GM12878 (cell line): ENCODE data around the gene BDNF. TPM values are rescaled to one million over a fixed set of nuclear protein-coding genes. Genes with fewer than 3 reads are reported as not detected.

ENCODE experiments used
- ATAC-seq: fragments of 200-7000 bp; cut with Tn5 transposase; 3 replicates; pipeline ENCODE4 v1.9.1; 2020; ENCODE audit warnings: mild to moderate bottlenecking, moderate library complexity
- BruUV-seq: library from RNA; stranded (reverse); fragments of 400-500 nt; replicated peaks from 2 replicates; lab custom pipeline; 2021; lab: Mats Ljungman, UMichigan
- CTCF ChIA-PET: fragments of 300-600 bp; sonication (Branson Sonifier 250); formaldehyde crosslinking; extraction: SDS; loops from one replicate; lab custom pipeline; 2021; ENCODE audit warnings: inconsistent platforms; lab: Yijun Ruan, JAX
- POLR2A ChIA-PET: fragments of 350-600 bp; formaldehyde crosslinking; extraction: SDS; loops from one replicate; lab custom pipeline; 2021; ENCODE audit warnings: inconsistent platforms; lab: Charles Lee
- RAD21 ChIA-PET: fragments of 300-600 bp; sonication (Branson Sonifier 250); formaldehyde crosslinking; loops from one replicate; lab custom pipeline; 2023; ENCODE audit warnings: antibody characterized with exemption; ENCODE audit not compliant: unreplicated experiment; lab: Charles Lee
- SMC1A ChIA-PET: fragments of 300-600 bp; sonication (Branson Sonifier 250); formaldehyde crosslinking; loops from one replicate; lab custom pipeline; 2023; ENCODE audit not compliant: unreplicated experiment, uncharacterized antibody; lab: Charles Lee
- DNase-seq: peaks from one replicate; pipeline ENCODE4 v3.0.0-alpha.2; 2011; ENCODE audit warnings: low read depth, low spot score
- FAIRE-seq: peaks from 3 replicates; lab custom pipeline; 2011; peaks lifted over from hg19 to GRCh38; lab: Jason Lieb, UNC
- H2AFZ ChIP-seq: 2 replicates; pipeline ENCODE4 v1.6.0; 2011; ENCODE audit warnings: low read depth, low read length, control low read depth; ENCODE audit not compliant: control insufficient read depth
- H3K27ac ChIP-seq: 2 replicates; pipeline ENCODE4 v1.5.1; 2011; ENCODE audit warnings: control low read depth; ENCODE audit not compliant: control insufficient read depth, insufficient read depth
- H3K27me3 ChIP-seq, 2 experiments: replicated peaks in 1 of 2; 2 replicates each; pipeline versions ENCODE4 v1.6.0 to v1.6.1; 2011; ENCODE audit warnings: low read length in 1 of 2; ENCODE audit not compliant: control insufficient read depth in 2 of 2, insufficient read depth in 2 of 2
- H3K36me3 ChIP-seq, 2 experiments: 2 replicates each; pipeline ENCODE4 v1.5.1; 2011; ENCODE audit warnings: low read length in 1 of 2; ENCODE audit not compliant: control insufficient read depth in 2 of 2, insufficient read depth in 2 of 2
- H3K4me1 ChIP-seq: 2 replicates; pipeline ENCODE4 v1.6.1; 2011; ENCODE audit warnings: mild to moderate bottlenecking, low read length, moderate library complexity, mixed read lengths; ENCODE audit not compliant: control insufficient read depth, insufficient read depth
- H3K4me2 ChIP-seq: 2 replicates; pipeline ENCODE4 v1.6.0; 2011; ENCODE audit warnings: control low read depth; ENCODE audit not compliant: control insufficient read depth, insufficient read depth
- H3K4me3 ChIP-seq: fragments of 200-600 bp; sonication (generic); 2 replicates; pipeline ENCODE4 v1.5.1; 2016
- H3K79me2 ChIP-seq: 2 replicates; pipeline ENCODE4 v1.6.0; 2011; ENCODE audit warnings: low read length; ENCODE audit not compliant: control insufficient read depth, insufficient read depth
- H3K9ac ChIP-seq: 2 replicates; pipeline ENCODE4 v1.8.0; 2011; ENCODE audit warnings: low read length, control low read depth, mixed read lengths; ENCODE audit not compliant: control insufficient read depth, insufficient read depth
- H3K9me3 ChIP-seq: replicated peaks from 3 replicates; pipeline ENCODE4 v1.5.1; 2011; ENCODE audit warnings: mild to moderate bottlenecking, low read length; ENCODE audit not compliant: control insufficient read depth, insufficient read depth
- H4K20me1 ChIP-seq: 2 replicates; pipeline ENCODE4 v1.6.0; 2011; ENCODE audit not compliant: control insufficient read depth, insufficient read depth
- BACH1 ChIP-seq: fragments of 450-650 bp; IDR thresholded peaks from 2 replicates; pipeline ENCODE4 v1.6.1; 2017; ENCODE audit warnings: mild to moderate bottlenecking, borderline replicate concordance
- ESRRA ChIP-seq: IDR thresholded peaks from 2 replicates; pipeline ENCODE4 v1.6.1; 2012; ENCODE audit warnings: mild to moderate bottlenecking, low read length, improper control_type of control experiment
- FOS ChIP-seq: IDR thresholded peaks from 3 replicates; pipeline ENCODE4 v1.6.1; 2011; ENCODE audit warnings: borderline replicate concordance; ENCODE audit not compliant: insufficient read length; ENCODE audit errors: extremely low read depth
- NFYA ChIP-seq: IDR thresholded peaks from 2 replicates; pipeline ENCODE4 v1.6.1; 2011; ENCODE audit warnings: low read depth, mild to moderate bottlenecking, low read length, improper control_type of control experiment, borderline replicate concordance
- PML ChIP-seq: IDR thresholded peaks from 2 replicates; pipeline ENCODE4 v1.6.1; 2012; ENCODE audit warnings: low read length, inconsistent platforms
- ZBED1 ChIP-seq: IDR thresholded peaks from 2 replicates; pipeline ENCODE4 v1.6.1; 2016; ENCODE audit warnings: borderline replicate concordance
- ZNF384 ChIP-seq: IDR thresholded peaks from 2 replicates; pipeline ENCODE4 v1.6.1; 2012; ENCODE audit warnings: low read depth, mild to moderate bottlenecking, low read length, improper control_type of control experiment, borderline replicate concordance
- WGBS: methylation state at CpG from one replicate; pipeline ENCODE4 v1.1.6; 2016; ENCODE audit warnings: low lambda C conversion rate; ENCODE audit not compliant: insufficient replicate concordance, insufficient coverage; ENCODE audit errors: missing lambda C conversion rate; 5-methylcytosine and 5-hydroxymethylcytosine counted together
- in situ Hi-C: fragments of 300-500 bp; cut with MboI; formaldehyde crosslinking; loops from 9 replicates; pipeline ENCODE4 v1.14.3; 2018; ENCODE audit warnings: mixed read lengths
- intact Hi-C: fragments of 100-400 bp; cut with micrococcal nuclease; formaldehyde crosslinking; loops from one replicate; pipeline ENCODE4 v1.14.2; 2022; ENCODE audit not compliant: unreplicated experiment
- polyA plus RNA-seq, 11 experiments: library from polyadenylated mRNA; depleted of rRNA in 4 of 11; unstranded in 6 of 11; stranded (reverse) in 5 of 11; fragments of >200 nt; fragmentation: Nextera tagmentation in 4 of 11; fragmentation: Illumina TruSeq in 1 of 11; extraction: Ambion mirVana in 4 of 11; extraction: Trizol in 1 of 11; gene quantifications; 1 replicate in 1 of 11; 2 replicates in 10 of 11; pipeline versions ENCODE4 v1.2.1 to v1.2.3, GENCODE V29; 2011 to 2016; ENCODE audit warnings: inconsistent platforms in 2 of 11, missing spikeins in 2 of 11, low read depth in 1 of 11
- total RNA-seq, 4 experiments: library from RNA; depleted of rRNA in 3 of 4; stranded (reverse); fragments of >200 nt in 3 of 4; fragmentation: Illumina TruSeq in 1 of 4; extraction: Trizol in 1 of 4; gene quantifications; 2 replicates each; pipeline versions ENCODE4 v1.2.1 to v1.2.3, GENCODE V29; 2013 to 2021
- TF ChIP-seq, protein P1 (sequence below): fragments of 450-650 bp; IDR thresholded peaks from 2 replicates; pipeline ENCODE4 v1.6.1; 2017; ENCODE audit warnings: mild to moderate bottlenecking, moderate library complexity
- TF ChIP-seq, protein P2 (sequence below): fragments of 450-650 bp; IDR thresholded peaks from 2 replicates; pipeline ENCODE4 v1.6.1; 2016; ENCODE audit warnings: mild to moderate bottlenecking, moderate library complexity, borderline replicate concordance

Gene BDNF
- total and polyA plus RNA-seq, 10 of the 15 experiments (the other 5 are each of a cell fraction or from before 2014, with no cell fraction given), result 0.02 to 0.24 (median 0.06) TPM; not detected in 2

DNA sequence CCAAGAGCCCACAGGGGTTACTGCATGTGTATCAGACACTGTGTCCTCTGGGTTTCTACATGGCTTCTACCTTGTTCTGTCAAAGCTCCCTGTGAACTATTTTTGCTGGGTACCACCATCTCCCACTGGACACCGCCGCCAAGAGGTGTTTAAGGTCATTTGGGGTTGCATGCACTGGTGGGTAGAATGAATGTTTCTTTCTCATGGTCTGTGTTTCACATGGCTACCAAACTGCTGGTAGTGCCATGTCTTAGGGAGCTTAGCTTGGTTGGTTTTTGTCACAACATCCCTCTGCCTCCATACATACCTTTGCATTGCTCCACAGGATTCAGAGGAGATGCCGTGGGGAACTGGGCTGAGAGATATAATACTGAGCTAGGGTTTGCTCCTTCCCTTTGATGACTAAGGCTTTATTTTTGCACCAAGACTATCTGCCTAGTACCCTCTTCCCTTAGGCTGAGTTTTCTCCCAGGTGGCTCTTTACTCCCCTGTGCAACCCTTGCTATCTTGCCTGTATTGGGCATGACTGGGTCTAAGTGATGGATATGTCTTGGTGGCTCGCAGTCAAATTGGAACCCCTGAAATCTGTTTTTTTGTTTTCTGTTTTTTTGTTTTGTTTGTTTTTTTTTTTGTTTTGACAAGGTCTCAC is 73.2 kb downstream of the BDNF start (continued):
- TF ChIP-seq, protein P1, sequence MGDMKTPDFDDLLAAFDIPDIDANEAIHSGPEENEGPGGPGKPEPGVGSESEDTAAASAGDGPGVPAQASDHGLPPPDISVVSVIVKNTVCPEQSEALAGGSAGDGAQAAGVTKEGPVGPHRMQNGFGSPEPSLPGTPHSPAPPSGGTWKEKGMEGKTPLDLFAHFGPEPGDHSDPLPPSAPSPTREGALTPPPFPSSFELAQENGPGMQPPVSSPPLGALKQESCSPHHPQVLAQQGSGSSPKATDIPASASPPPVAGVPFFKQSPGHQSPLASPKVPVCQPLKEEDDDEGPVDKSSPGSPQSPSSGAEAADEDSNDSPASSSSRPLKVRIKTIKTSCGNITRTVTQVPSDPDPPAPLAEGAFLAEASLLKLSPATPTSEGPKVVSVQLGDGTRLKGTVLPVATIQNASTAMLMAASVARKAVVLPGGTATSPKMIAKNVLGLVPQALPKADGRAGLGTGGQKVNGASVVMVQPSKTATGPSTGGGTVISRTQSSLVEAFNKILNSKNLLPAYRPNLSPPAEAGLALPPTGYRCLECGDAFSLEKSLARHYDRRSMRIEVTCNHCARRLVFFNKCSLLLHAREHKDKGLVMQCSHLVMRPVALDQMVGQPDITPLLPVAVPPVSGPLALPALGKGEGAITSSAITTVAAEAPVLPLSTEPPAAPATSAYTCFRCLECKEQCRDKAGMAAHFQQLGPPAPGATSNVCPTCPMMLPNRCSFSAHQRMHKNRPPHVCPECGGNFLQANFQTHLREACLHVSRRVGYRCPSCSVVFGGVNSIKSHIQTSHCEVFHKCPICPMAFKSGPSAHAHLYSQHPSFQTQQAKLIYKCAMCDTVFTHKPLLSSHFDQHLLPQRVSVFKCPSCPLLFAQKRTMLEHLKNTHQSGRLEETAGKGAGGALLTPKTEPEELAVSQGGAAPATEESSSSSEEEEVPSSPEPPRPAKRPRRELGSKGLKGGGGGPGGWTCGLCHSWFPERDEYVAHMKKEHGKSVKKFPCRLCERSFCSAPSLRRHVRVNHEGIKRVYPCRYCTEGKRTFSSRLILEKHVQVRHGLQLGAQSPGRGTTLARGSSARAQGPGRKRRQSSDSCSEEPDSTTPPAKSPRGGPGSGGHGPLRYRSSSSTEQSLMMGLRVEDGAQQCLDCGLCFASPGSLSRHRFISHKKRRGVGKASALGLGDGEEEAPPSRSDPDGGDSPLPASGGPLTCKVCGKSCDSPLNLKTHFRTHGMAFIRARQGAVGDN, result no peak
- no peak for TF ChIP-seq ZBED1
- TF ChIP-seq ZNF384, result no peak
- TF ChIP-seq, all 136 proteins: peak for 0

DNA sequence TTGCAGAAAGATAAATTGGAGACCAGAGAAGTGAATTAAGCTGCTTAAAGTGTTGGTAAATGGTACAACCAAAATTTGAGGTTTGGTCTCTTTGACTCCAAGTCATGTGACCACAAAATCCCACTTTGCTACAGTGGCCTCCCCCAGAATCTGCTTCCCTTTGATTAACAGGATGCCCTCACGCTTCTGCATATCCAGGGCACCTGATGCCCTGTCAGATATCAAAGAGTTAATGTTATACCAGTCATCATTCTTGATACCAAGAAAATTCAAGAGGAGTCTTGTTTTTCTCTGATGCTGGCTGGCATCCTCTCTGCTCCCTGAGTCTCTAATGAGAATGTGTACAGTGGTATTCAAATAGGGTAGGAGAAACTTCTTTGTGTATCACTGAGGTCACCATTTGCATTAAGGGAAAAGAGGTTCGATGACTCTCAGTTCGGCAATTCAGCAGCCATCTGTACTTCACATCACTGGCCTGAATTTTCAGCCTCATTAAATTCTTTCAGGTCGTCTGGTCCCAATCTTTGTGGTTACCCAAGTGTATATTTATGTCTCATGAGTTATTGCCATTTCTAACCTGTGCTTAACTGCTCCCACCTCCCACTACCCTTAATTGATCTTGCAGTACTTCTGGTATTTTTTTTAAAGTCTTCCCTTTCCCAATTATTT is 73.9 kb downstream of the BDNF start:
- Histone ChIP-seq H4K20me1 (no peaks in the 10 kb centered on the region), H3K4me3 (no peak overlapping the region), H3K4me2 (no peak overlapping the region), H2AFZ (no peak overlapping the region), H3K79me2 (no peaks in the 10 kb centered on the region), H3K4me1 (no peaks in the 10 kb centered on the region), H3K9ac (no peak overlapping the region), H3K9me3 (no peaks in the 10 kb centered on the region), H3K36me3 (no peaks in the 10 kb centered on the region), H3K27ac (no peak overlapping the region), H3K27me3 (no peaks in the 10 kb centered on the region)
- ChIA-PET RAD21 (no interaction called here), POLR2A (no interaction called here), CTCF (no interaction called here), SMC1A (no interaction called here)
- DNase-seq (no peak), ATAC-seq (peak; percentile 54), FAIRE-seq (no peak)
- WGBS, result 11% methylated on average over 4 of the region's 4 CpGs
- no TSS peak for BruUV-seq
- intact Hi-C loops, result no loop called here
- in situ Hi-C loops, result no loop called here
- TF ChIP-seq, protein P2, sequence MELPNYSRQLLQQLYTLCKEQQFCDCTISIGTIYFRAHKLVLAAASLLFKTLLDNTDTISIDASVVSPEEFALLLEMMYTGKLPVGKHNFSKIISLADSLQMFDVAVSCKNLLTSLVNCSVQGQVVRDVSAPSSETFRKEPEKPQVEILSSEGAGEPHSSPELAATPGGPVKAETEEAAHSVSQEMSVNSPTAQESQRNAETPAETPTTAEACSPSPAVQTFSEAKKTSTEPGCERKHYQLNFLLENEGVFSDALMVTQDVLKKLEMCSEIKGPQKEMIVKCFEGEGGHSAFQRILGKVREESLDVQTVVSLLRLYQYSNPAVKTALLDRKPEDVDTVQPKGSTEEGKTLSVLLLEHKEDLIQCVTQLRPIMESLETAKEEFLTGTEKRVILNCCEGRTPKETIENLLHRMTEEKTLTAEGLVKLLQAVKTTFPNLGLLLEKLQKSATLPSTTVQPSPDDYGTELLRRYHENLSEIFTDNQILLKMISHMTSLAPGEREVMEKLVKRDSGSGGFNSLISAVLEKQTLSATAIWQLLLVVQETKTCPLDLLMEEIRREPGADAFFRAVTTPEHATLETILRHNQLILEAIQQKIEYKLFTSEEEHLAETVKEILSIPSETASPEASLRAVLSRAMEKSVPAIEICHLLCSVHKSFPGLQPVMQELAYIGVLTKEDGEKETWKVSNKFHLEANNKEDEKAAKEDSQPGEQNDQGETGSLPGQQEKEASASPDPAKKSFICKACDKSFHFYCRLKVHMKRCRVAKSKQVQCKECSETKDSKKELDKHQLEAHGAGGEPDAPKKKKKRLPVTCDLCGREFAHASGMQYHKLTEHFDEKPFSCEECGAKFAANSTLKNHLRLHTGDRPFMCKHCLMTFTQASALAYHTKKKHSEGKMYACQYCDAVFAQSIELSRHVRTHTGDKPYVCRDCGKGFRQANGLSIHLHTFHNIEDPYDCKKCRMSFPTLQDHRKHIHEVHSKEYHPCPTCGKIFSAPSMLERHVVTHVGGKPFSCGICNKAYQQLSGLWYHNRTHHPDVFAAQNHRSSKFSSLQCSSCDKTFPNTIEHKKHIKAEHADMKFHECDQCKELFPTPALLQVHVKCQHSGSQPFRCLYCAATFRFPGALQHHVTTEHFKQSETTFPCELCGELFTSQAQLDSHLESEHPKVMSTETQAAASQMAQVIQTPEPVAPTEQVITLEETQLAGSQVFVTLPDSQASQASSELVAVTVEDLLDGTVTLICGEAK, result no peak
- TF ChIP-seq BACH1, result no peak
- no peak for TF ChIP-seq NFYA
- no peak for TF ChIP-seq PML
- TF ChIP-seq FOS, result no peak
- no peak for TF ChIP-seq ESRRA
